ENCODE results near the gene CALD1. TPM values are rescaled to one million over a fixed set of nuclear protein-coding genes. Genes with fewer than 3 reads are reported as not detected.

Gene CALD1
- total RNA-seq, 1 donor from 2014 or later: 122 TPM

GRCh38 chr7:134896073-134896472 lies 116.6 kb downstream of the CALD1 start:
- no peaks in the 10 kb centered on the region for H3K27me3 ChIP-seq (ENCODE audit: low read depth)
- TF ChIP-seq CTCF (IDR thresholded peaks at IDR 0.05; ENCODE audit: borderline replicate concordance): no peak
- no peak overlapping the region for H3K27ac ChIP-seq (replicated peaks)
- H3K36me3 ChIP-seq: peaks cover 11% of the 10 kb centered on the region
- DNase-seq: no peak
- intact Hi-C loops (cut with micrococcal nuclease): no loop called here
- H3K9me3 ChIP-seq (replicated peaks): peaks cover 14% of the 10 kb centered on the region
- H3K4me1 ChIP-seq: peaks cover 70% of the 10 kb centered on the region
- no peak overlapping the region for H3K4me3 ChIP-seq

GRCh38 chr7:134897936-134898335 lies 118.5 kb downstream of the CALD1 start:
- intact Hi-C loops (cut with micrococcal nuclease): no loop called here
- H3K4me1 ChIP-seq: peaks cover 73% of the 10 kb centered on the region
- TF ChIP-seq CTCF (IDR thresholded peaks at IDR 0.05; ENCODE audit: borderline replicate concordance): no peak
- no peak for DNase-seq
- no peak overlapping the region for H3K4me3 ChIP-seq
- peaks cover 14% of the 10 kb centered on the region for H3K9me3 ChIP-seq (replicated peaks)
- H3K27me3 ChIP-seq (ENCODE audit: low read depth): no peaks in the 10 kb centered on the region
- peaks cover 11% of the 10 kb centered on the region for H3K36me3 ChIP-seq
- H3K27ac ChIP-seq (replicated peaks): no peak overlapping the region

GRCh38 chr7:134899729-134900128 lies 120.3 kb downstream of the CALD1 start:
- peaks cover 11% of the 10 kb centered on the region for H3K36me3 ChIP-seq
- intact Hi-C loops (cut with micrococcal nuclease): no loop called here
- peaks cover 73% of the 10 kb centered on the region for H3K4me1 ChIP-seq
- no peaks in the 10 kb centered on the region for H3K27me3 ChIP-seq (ENCODE audit: low read depth)
- H3K9me3 ChIP-seq (replicated peaks): peaks cover 14% of the 10 kb centered on the region
- H3K27ac ChIP-seq (replicated peaks): peak overlapping the region; percentile 41
- no peak for DNase-seq
- no peak overlapping the region for H3K4me3 ChIP-seq
- TF ChIP-seq CTCF (IDR thresholded peaks at IDR 0.05; ENCODE audit: borderline replicate concordance): no peak

GRCh38 chr7:134900166-134900982 lies 120.9 kb downstream of the CALD1 start:
- intact Hi-C loops (cut with micrococcal nuclease): no loop called here
- H3K9me3 ChIP-seq (replicated peaks): peaks cover 13% of the 10 kb centered on the region
- H3K4me1 ChIP-seq: peaks cover 80% of the 10 kb centered on the region
- TF ChIP-seq CTCF (IDR thresholded peaks at IDR 0.05; ENCODE audit: borderline replicate concordance): no peak
- H3K4me3 ChIP-seq: no peak overlapping the region
- H3K27me3 ChIP-seq (ENCODE audit: low read depth): no peaks in the 10 kb centered on the region
- peak overlapping the region; percentile 41 for H3K27ac ChIP-seq (replicated peaks)
- no peak for DNase-seq
- H3K36me3 ChIP-seq: peaks cover 11% of the 10 kb centered on the region

- Histone ChIP-seq H3K27ac (replicated peaks) (peak overlapping the region; percentile 41), H3K27me3 (ENCODE audit: low read depth) (no peaks in the 10 kb centered on the region), H3K36me3 (peaks cover 5% of the 10 kb centered on the region), H3K4me3 (no peak overlapping the region), H3K4me1 (peaks cover 91% of the 10 kb centered on the region), H3K9me3 (replicated peaks) (peaks cover 2% of the 10 kb centered on the region)
- no peak for TF ChIP-seq CTCF (IDR thresholded peaks at IDR 0.05; ENCODE audit: borderline replicate concordance)
- intact Hi-C loops (cut with micrococcal nuclease): no loop called here
- no peak for DNase-seq
Measured at GRCh38 chr7:134901389-134902020, 122.1 kb downstream of the CALD1 start.

Measured in left ventricle myocardium inferior (tissue), 1 donor.